CD4-positive, alpha-beta T cell treated with Interferon gamma for 1 hour (primary cell): Measurements from ENCODE around the gene AGBL4.

ENCODE experiments used
- DNase-seq: peaks from one replicate; pipeline ENCODE4 v3.0.0-alpha.2; 2020

Gene AGBL4

GRCh38 chr1:48936436-48936835 is 1087.3 kb downstream of the AGBL4 start:
- no peak for DNase-seq

GRCh38 chr1:48932366-48932765 is 1091.4 kb downstream of the AGBL4 start:
- DNase-seq, result no peak

- DNase-seq, result no peak
Observed at GRCh38 chr1:48931506-48932192, 1092.1 kb downstream of the AGBL4 start.

GRCh38 chr1:48930011-48930410 is 1093.7 kb downstream of the AGBL4 start:
- no peak for DNase-seq

GRCh38 chr1:48924099-48924498 is 1099.7 kb downstream of the AGBL4 start:
- no peak for DNase-seq

GRCh38 chr1:48923116-48923515 is 1100.6 kb downstream of the AGBL4 start:
- DNase-seq, result no peak

GRCh38 chr1:48920851-48921250 is 1102.9 kb downstream of the AGBL4 start:
- DNase-seq, result no peak

- no peak for DNase-seq
Observed at GRCh38 chr1:48917901-48918603, 1105.7 kb downstream of the AGBL4 start.

- DNase-seq, result no peak
Observed at GRCh38 chr1:48917070-48917454, 1106.7 kb downstream of the AGBL4 start.

GRCh38 chr1:48916130-48917069 is 1107.4 kb downstream of the AGBL4 start:
- no peak for DNase-seq

- DNase-seq, result no peak
Observed at GRCh38 chr1:48908606-48909005, 1115.1 kb downstream of the AGBL4 start.

GRCh38 chr1:48906729-48907128 is 1117.0 kb downstream of the AGBL4 start:
- DNase-seq, result no peak

GRCh38 chr1:48906164-48906563 is 1117.6 kb downstream of the AGBL4 start:
- no peak for DNase-seq

- no peak for DNase-seq
Observed at GRCh38 chr1:48903291-48903690, 1120.5 kb downstream of the AGBL4 start.

GRCh38 chr1:48898894-48899293 is 1124.9 kb downstream of the AGBL4 start:
- no peak for DNase-seq

- DNase-seq, result no peak
Observed at GRCh38 chr1:48889615-48890014, 1134.1 kb downstream of the AGBL4 start.

GRCh38 chr1:48889082-48889481 is 1134.7 kb downstream of the AGBL4 start:
- DNase-seq, result no peak

- no peak for DNase-seq
Observed at GRCh38 chr1:48887796-48888195, 1136.0 kb downstream of the AGBL4 start.

GRCh38 chr1:48882020-48882419 is 1141.7 kb downstream of the AGBL4 start:
- DNase-seq, result no peak

GRCh38 chr1:48878191-48878940 is 1145.4 kb downstream of the AGBL4 start:
- no peak for DNase-seq

GRCh38 chr1:48876330-48876785 is 1147.4 kb downstream of the AGBL4 start:
- no peak for DNase-seq

GRCh38 chr1:48875552-48876329 is 1148.0 kb downstream of the AGBL4 start:
- no peak for DNase-seq
